Inflammatory macrophage treated with lipopolysaccharide for 4 hours (primary cell): ENCODE results near the gene AMELY.
"Not testable (repeated sequence)": the region's sequence is repeated elsewhere in the genome, so short reads cannot be mapped to it uniquely, and the experiment has no call there.

Experiments
- DNase-seq: peaks from one replicate; pipeline ENCODE4 v3.0.0-alpha.2; 2020

AMELY gene, protein sequence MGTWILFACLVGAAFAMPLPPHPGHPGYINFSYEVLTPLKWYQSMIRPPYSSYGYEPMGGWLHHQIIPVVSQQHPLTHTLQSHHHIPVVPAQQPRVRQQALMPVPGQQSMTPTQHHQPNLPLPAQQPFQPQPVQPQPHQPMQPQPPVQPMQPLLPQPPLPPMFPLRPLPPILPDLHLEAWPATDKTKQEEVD

DNA sequence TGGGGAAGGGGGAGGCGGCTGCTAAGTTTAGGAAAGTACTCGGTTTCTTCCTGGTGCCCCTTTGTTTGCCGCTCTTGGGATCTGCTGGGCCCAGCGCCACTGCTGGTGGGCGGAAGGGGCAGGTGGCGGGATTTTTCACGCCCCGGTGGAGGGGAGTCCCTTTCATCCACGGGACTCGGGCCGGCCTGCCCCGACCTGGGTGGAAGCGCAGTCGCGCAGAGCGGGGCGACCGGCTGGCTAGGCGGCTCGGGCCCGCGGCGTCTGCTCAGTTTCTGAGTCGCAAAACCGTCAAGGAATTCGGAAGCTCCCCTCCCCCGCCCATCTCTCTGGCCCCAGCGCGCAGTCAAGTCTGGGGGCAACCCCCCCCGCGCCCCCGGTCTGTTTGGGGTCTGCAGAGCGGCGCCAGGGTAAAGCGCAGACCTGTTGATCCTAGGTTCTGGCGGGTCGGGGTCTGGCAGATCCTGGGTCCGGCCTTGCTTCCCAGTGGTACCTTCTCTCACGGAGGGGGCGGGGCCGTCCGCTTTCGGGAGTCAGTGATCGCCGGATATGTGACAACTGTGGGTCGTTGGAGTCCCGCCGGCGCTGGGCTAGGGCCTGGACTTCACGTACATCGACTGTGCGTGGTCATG, at the start of gene AMELY:
Gene AMELY, minus strand, starts transcription at position 500 of the 629 bp plus-strand sequence. CDS start 39,144 bp downstream, outside the sequence.
- DNase-seq = no peak

DNA sequence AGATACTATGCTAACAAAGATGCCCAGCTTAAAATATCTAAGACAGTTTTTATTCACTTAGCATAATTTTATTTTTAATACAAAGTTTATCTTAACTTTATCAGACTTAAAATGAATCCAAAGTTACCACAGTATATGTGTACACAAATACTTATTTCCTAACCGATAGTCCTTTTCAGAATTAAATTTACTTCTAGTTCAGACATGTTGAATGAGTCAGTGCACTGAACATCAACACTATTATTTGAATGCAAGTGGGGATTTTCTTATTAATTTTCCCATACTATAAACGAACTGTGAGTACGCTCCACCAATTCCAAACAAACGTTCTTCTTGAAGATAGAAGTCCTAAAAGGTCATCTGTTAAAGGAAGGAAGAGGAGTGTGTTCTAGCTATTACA, 38.4 kb upstream of the AMELY start:
- DNase-seq = no peak

DNA sequence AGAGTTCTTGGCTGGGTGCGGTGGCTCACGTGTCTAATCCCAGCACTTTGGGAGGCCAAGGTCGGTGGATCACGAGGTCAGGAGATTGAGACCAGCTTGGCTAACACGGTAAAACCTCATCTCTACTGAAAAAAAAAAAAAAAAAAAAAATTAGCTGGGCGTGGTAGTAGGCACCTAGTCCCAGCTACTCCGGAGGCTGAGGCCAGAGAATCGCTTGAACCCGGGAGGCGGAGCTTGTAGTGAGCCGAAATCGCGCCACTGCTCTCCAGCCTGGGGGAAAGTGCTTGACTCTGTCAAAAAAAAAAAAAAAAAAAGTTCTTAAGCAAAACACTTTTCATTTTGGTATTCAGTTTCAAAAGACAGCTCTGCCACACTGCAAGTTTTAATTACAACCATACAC, 36.8 kb upstream of the AMELY start:
- DNase-seq = no peak

DNA sequence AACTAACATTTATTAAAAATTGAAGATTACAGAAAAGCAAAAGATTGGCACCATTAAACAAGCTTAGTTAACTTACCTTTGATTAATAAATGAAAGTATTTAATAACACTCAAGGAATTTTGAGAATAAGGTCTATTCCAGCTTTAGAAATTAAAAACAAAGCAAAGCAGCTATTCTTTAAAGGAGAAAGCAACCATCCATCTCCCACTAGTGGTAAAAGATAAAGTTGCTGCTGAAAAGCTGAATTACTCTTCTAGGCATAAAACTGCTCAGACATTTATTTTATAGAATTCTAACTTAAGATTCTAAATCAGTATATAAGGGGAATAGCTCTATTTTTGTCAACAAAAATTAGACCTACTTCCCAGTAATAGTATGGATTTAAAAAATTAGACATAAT, 36.1 kb upstream of the AMELY start:
- DNase-seq = no peak

DNA sequence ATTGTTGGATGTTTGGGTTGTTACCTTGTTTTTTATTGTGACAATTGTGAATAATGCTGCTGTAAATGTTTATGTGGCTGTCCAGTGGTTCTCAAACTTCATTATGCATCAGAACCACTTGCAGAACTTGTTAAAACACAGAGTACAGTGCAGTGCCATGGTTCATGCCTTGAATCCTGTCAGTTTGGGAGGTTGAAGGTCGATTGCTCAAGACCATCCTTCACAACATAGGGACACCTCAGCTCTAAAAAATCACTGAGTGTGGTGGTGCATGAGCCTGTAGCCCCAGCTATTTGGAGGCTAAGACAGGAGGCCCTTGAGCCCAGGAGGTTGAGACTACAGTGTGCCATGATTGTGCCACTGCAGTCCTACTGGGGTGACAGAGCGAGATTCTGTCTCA, 23.9 kb upstream of the AMELY start:
- DNase-seq = no peak

DNA sequence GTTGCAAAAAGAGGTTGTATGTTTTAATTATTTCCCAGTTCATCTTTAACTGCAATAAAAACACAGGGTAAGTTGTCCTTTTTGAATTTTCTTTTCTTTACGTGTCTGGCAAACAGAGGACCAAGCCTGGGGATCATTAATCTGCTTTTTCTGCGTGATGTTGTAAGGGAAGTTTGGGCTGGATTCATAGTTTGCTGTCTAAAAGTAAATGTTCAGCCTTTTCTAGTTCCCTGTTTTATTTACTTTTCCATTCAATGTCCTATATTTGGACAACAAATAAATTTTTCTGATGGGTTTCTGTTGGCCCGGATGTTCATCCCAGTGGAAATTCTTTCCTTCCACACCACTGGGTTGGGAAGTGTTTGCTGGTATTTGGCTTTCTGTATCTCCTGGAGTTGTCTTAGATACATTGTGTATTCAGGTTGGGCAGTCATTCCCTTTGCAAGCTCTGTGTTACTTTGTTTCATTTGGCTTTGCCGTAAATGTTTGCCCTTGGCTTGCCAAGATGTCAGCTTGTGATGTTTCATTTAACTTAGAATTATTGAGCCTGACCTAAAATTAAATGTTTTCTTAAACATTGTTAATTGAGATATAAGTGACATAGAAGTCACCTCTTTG, 20.3 kb upstream of the AMELY start:
- no peak for DNase-seq

DNA sequence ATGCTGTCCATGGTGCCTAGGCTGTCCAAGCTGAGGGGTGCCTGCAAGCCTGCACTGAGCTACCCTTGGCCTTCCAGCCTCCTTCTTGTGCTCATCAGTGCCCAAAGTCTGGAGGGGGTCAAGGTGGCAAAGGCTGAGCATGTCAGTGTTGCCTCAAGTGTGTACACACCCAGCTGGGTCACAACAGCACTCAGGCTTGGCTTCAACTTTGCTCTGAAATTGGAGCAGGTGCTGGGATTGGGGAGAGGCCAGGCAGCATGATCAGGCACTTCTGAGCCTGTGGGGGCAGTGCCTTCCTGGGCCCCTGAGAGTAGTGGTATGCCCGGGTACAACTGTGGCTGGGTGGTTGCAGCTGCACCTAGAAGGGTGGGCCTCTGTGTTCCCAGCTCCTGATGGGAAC, 17.7 kb upstream of the AMELY start:
- DNase-seq = no peak

DNA sequence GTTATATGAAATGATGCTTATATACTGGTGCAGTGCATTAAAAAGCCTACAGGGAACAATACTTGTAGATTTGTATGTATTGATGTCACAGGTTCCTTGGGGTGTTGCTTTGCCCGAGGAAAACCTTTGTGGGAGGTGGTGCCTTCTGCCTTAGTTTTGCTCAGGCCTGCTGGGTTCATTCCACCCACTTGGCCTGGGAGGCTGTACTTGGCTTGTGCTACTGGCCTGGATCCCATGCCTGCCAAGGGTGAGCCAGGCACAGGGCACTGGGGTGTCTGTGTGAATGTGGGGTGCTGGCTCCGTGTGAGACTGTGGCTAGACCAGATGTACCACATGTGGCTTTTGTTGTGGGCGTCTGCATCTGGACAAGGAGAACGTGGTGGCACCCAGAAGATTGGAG, 16.7 kb upstream of the AMELY start:
- DNase-seq = no peak

DNA sequence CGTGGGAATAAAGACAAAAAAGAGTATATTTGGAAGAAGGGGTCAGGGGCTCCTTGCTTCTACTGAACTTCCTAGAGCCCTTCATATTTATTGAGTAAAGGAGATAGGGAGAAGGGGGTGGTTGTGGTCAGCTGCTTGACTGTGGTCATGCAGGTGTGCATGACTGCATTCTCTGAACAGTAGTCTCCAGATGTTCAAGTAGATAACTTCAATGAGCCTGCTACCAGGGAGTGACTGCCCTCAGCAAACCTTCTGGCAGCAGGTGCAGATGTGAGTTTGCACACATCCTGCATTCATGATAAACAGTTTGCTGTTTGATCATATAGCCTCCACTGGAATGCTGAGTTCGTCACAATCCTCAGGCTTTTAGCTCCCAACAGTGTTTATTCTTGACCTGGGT, 9.5 kb upstream of the AMELY start:
- no peak for DNase-seq

DNA sequence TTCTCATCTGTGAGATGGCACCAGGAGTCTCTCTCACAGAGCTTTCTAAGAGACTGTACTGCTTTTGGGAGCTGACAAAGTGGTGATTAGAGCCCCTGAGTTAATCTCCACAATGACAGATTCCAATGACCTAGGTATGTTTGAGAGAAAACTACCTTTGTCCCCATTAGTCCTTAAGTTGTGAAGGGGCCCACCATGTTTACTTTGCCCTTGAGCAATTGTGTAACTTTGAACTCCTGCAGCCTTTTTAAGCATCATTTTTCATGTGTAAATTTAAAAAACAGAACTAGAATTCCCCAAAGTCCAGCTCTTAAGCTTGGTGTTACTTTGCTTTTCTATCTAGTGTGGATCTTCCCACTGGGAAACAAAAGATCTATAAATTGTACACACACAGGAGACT, 1.8 kb upstream of the AMELY start:
- no peak for DNase-seq

DNA sequence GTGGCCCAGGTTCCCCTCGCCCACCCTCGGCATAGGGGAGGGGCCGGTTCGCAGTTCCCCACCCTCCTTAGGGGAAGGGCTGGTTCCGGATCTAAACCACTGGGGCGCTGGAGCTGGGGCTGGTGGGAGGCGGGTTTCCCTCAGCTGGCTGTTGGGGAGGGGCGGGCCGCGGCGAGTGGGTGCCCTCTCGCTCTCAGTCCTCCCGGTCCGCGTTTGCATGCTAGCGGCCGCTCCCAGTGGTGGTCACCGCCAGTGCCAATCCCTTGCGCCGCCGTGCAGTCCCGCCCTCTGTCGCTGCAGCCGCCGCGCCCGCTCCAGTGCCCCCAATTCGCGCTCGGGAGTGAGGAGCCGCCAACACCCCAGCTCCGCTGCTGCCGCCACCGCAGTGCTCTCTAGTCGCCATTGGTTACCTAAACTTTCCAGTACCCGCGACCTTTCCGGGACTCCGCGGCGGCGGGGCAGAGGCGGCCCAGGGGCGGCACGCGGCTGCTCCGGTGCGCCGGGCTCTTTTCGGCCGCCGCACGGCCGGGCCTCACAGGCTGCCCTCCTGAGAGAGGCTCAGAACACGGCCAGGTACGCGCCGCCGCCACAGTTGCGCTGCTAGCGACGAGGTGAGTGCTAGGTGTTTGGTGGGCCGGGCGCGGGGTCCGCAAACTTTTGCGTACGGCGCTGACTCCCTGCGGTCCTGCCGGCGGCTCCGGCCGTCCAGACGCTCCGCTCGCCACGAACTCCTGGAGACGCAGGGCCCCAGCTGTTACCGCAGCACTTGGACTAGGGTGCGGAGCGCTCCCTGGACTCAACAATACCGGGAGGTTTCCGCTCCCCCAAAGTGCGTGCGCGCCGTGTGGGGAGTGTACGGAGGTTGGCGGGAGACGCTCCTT, 940 bp downstream of the AMELY start, which contains the start of gene TBL1Y:
Gene TBL1Y, plus strand, starts transcription at position 326 of the 881 bp plus-strand sequence. CDS start 114,388 bp downstream, outside the sequence.
- DNase-seq = no peak

DNA sequence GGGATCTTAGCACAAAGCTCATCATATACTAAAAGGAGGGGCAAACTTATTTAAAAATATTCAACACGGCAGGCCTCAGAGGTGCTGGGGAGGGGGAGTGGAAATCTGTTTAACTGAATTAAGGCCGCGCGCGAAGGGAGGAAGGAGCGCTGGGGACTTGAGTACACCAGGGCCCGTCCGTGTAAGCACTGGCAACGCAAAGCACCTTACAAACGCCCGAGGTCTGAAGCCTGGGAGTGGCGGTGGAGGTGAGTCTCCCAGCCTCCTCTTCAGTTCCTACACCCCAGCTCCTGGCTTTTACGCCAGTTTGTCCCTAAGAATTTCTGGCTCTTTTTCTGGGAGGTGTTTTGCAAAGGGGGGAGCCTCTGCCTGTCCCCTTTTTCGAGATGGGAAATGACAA, 1.7 kb downstream of the AMELY start:
- no peak for DNase-seq

DNA sequence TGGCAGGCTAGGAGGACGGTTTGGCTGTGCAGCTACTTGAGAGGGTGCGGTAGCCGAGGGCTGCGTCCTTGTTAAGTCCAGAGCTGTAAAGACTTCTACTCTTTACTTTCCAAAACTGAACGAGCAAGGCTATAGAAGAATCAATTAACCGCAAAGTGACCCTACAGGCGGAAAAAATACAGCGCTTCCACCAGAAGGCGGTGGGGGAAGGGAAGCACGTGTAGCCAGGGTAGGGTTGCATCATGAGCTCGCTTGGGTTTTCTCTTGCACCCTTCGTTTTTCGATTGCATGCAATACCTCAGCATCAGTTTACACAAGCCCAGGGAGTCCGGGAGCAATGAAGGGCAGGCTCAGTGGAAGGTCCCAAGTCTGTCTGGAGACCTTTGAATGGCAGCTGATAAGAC, 2.4 kb downstream of the AMELY start:
- no peak for DNase-seq

DNA sequence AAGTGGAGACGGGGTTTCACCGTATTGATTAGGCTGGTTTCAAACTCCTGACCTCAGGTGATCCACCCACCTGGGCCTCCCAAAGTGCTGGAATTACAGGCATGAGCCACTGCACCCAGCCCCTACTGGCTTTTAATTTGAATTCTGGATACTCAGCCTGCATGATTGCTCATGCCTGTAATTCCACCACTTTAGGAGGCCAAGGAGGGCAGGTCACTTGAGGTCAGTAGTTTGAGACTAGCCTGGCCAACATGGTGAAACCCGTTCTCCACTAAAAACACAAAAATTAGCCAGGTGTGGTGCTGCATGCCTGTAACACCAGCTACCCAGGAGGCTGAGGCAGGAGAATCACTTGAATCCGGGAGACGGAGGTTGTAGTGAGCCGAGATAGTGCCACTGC, 3.5 kb downstream of the AMELY start:
- not testable (repeated sequence) for DNase-seq

DNA sequence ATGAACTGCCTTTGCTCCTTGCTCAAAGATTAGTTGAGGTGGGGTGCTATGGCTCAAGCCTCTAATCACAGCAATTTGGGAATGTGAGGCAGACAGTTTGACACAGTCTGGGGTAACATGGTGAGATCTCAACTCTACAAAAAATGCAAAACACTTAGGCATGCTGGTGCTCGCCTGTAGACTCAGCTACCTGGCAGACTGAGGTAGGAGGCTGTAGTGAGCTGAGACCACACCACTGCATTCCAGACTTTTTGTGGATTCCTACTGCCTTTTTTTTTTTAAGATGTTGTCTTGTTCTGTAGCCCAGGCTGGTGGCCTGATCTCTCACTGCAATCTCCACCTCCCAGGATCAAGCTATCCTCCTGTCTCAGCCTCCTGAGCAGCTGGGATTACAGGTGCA, 4.0 kb downstream of the AMELY start:
- DNase-seq = no peak

DNA sequence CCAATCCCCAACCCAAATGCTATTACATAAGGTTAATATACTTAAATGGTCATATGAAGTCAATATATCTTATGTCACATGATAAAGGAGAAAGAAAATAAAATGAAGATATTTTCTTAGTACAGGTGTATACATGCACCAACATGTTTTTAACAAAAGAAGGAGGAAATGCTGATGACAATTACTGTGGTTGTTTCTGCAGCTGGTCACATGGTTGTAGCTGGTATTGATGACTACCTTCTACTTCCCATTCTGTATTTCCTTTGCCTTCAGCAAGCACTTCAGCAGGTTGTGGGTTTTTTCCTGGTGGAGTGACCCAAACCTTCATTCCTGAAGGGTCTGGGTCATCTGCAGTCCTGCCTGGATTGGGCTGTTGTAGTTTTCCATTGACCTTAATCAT, 9.4 kb downstream of the AMELY start:
- DNase-seq = not testable (repeated sequence)

DNA sequence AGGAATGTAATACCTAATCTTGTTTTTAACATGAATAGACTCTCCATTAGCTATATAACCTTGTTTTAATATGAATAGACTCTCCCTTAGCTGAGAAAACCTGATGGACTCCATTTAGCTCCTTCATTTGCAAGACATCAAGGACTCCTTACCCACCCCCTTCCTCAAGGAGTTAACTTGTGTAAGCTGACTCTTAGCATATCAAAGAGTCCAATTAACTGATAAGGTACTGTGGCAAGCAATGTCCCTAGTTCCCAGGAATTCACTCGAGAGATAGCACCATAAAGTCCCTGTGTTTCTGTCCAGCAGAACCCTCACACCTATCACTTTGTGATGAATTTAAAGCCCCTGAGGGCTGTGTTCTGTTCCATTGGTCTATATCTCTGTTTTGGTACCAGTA, 16.3 kb downstream of the AMELY start:
- no peak for DNase-seq

DNA sequence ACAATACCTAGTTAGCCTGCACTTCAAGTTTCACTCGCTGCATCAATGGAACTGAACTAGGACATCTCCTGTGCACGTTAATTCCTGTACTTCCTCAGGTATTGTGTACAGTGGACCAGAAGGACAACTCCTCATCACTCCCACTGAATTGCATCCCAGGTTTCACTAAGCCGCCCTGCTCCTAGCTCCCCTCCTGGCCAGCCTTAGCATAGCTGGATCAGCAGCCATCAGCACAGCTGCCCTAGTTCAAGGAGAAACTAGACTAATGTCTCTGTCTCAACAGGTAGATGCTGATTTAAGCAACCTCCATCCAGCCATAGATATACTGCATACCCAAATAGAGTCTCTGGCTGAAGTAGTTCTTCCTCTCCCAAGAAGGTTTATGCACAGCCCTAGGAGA, 17.1 kb downstream of the AMELY start:
- no peak for DNase-seq

DNA sequence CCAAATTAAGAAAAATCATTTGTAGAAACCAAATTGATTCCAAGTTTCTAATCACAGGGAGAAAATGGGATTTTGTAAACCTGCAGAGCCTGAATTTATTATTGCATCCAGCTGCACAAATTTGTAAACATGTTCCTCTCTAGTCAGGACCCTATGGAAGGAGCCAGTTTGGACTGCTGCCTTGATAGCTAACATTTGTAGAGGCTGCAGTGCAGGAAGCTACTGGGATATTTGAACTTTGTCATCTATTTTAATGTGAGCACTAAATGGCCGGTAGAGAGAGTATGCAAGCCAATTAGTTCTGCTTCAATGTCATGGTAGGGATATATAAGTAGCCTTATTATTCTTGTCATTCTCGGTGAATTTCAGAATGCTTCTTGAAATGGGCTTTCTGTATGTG, 62.2 kb downstream of the AMELY start:
- DNase-seq = no peak

DNA sequence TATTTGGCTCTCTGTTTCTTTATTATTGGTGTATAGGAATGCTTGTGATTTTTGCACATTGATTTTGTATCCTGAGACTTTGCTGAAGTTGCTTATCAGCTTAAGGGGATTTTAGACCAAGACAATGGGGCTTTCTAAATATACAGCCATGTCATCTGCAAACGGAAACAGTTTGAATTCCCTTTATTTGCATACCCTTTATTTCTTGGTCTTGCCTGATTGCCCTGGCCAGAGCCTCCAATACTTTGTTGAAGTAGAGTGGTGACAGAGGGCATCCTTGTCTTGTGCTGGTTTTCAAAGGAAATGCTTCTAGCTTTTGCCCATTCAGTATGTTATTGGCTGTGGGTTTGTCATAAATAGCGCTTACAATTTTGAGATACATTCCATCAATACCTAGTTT, 68.9 kb downstream of the AMELY start:
- not testable (repeated sequence) for DNase-seq
